Measurements from ENCODE around the gene SLC22A3.

DNA sequence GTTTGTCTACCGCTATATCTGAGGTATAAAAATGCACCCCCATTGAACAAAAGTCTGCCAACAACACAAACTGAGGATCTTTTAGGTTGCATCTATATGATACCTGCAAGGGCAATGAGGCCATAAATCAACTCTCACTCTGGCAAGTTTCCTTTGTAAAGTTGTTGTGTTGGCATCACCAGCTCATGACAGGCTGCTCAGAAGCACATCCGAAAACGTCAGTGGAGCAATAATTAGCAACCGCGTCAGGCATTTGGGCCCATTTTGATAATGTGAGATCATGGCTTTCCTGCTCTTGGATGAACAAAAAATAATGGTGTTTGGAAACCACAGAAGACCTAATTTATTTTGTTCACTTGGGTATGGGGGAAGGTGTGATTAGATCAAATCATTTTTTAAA lies 12.0 kb upstream of the SLC22A3 start:
- TF ChIP-seq CTCF (IDR thresholded peaks at IDR 0.05) (no peak), EZH2 (IDR thresholded peaks at IDR 0.05; ENCODE audit: borderline replicate concordance, insufficient read depth, low read depth, low read length, poor library complexity, severe bottlenecking) (no peak)
